ENCODE data around the gene MPP2.

The MPP2 gene

DNA sequence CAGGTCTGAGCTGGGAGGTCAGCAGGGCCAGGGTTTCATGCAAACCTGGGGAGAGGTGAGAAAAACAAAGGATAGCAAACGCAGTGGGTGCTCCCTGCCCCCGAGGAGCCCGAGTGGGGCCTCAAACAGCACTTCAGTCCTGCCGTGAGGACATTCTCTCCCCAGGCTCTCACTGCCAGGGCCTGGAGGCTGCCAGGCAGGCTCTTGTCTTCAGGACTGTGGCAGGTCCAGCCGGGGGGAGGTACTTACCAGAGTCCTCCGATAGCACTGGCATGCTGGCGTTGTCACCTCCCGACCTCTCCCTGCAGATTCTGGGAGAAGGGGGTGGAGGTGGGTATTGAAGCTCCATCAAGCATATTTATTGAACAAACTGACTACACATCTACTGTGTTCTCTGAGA, 75.7 kb downstream of the MPP2 start:
- Histone ChIP-seq H3K9me2 (replicated peaks; ENCODE audit: insufficient read depth, low read length) (no peaks in the 10 kb centered on the region), H3K27me3 (ENCODE audit: low read length) (no peaks in the 10 kb centered on the region), H3K79me2 (ENCODE audit: insufficient read depth, low read length) (no peaks in the 10 kb centered on the region), H2AFZ (ENCODE audit: low read depth, low read length, severe bottlenecking) (no peak overlapping the region), H3K9me3 (ENCODE audit: insufficient read depth, low read length) (no peaks in the 10 kb centered on the region), H4K20me1 (ENCODE audit: low read depth, low read length) (no peaks in the 10 kb centered on the region), H3K9ac (ENCODE audit: low read length) (no peak overlapping the region), H3K36me3 (ENCODE audit: low read length) (no peaks in the 10 kb centered on the region), H3K4me2 (ENCODE audit: low read depth, low read length, poor library complexity, severe bottlenecking) (no peak overlapping the region), H3F3A (ENCODE audit: insufficient read depth) (no peaks in the 10 kb centered on the region), H3K4me3 (ENCODE audit: insufficient read depth, low read length, poor library complexity, severe bottlenecking) (no peak overlapping the region), H3K27ac (ENCODE audit: low read depth, low read length) (no peak overlapping the region)
- TF ChIP-seq, protein P1, sequence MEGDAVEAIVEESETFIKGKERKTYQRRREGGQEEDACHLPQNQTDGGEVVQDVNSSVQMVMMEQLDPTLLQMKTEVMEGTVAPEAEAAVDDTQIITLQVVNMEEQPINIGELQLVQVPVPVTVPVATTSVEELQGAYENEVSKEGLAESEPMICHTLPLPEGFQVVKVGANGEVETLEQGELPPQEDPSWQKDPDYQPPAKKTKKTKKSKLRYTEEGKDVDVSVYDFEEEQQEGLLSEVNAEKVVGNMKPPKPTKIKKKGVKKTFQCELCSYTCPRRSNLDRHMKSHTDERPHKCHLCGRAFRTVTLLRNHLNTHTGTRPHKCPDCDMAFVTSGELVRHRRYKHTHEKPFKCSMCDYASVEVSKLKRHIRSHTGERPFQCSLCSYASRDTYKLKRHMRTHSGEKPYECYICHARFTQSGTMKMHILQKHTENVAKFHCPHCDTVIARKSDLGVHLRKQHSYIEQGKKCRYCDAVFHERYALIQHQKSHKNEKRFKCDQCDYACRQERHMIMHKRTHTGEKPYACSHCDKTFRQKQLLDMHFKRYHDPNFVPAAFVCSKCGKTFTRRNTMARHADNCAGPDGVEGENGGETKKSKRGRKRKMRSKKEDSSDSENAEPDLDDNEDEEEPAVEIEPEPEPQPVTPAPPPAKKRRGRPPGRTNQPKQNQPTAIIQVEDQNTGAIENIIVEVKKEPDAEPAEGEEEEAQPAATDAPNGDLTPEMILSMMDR (IDR thresholded peaks at IDR 0.05; ENCODE audit: insufficient read depth, low read length, poor library complexity, severe bottlenecking) = no peak
- no peak for TF ChIP-seq EZH2phosphoT487 (conservative IDR thresholded peaks at IDR 0.05; ENCODE audit: low read length)

DNA sequence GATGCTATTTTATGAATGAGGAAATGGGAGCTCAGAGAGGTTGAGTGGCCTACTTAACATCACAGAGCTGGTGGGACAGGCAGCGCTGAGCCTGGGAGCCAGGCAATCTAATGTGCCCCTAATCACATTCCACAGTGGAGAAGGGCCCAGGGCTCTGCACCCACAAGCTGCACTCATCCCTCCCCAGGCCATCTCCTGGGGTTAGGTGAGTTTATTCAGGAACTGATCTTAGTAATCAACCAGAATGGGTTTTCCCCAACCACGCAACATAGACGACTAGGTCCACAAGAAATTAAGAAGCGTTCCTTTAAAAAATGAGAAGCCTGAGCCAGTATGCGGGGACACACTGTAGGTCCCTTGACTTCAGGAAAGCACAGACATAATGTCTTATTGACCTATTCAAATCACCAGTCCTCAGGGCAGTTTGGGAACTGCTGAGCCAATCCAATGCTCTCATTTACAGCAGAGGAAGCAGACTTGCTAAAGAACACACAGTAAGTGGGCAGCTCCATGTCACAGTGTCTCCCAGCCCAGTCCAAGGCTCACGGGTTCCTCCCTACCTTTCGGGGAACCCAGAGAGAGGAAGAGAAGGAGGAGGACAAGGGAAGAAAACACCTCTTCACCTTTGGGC, 76.7 kb downstream of the MPP2 start:
- H4K20me1 ChIP-seq (ENCODE audit: low read depth, low read length) = no peaks in the 10 kb centered on the region
- no peaks in the 10 kb centered on the region for H3K79me2 ChIP-seq (ENCODE audit: insufficient read depth, low read length)
- H2AFZ ChIP-seq (ENCODE audit: low read depth, low read length, severe bottlenecking) = no peak overlapping the region
- no peak overlapping the region for H3K4me3 ChIP-seq (ENCODE audit: insufficient read depth, low read length, poor library complexity, severe bottlenecking)
- H3K27me3 ChIP-seq (ENCODE audit: low read length) = no peaks in the 10 kb centered on the region
- no peak overlapping the region for H3K9ac ChIP-seq (ENCODE audit: low read length)
- TF ChIP-seq EZH2phosphoT487 (conservative IDR thresholded peaks at IDR 0.05; ENCODE audit: low read length) = no peak
- TF ChIP-seq, protein P1 (IDR thresholded peaks at IDR 0.05; ENCODE audit: insufficient read depth, low read length, poor library complexity, severe bottlenecking) = no peak
- H3F3A ChIP-seq (ENCODE audit: insufficient read depth) = no peaks in the 10 kb centered on the region
- no peaks in the 10 kb centered on the region for H3K9me2 ChIP-seq (replicated peaks; ENCODE audit: insufficient read depth, low read length)
- no peak overlapping the region for H3K4me2 ChIP-seq (ENCODE audit: low read depth, low read length, poor library complexity, severe bottlenecking)
- no peaks in the 10 kb centered on the region for H3K36me3 ChIP-seq (ENCODE audit: low read length)
- H3K9me3 ChIP-seq (ENCODE audit: insufficient read depth, low read length) = no peaks in the 10 kb centered on the region
- no peak overlapping the region for H3K27ac ChIP-seq (ENCODE audit: low read depth, low read length)

DNA sequence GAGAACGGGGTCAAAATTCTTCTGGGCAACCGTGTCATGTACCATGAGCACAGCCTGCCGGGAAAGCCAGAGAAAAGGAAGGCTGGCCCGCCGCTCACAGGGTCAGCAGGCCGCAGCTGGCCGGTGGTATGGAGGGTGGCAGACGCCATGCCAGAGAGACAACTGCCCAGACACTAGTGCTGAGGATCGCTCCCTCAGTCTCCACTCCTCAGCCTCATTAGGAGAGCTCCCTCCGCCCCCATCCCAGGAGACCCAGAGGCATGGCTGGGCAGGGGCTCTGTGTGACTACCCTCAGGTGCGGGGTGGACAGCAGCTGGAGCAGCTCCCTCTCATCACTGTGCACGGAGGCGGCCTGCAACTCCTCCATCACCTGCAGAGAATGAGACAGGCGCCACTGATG, 77.6 kb downstream of the MPP2 start:
- TF ChIP-seq EZH2phosphoT487 (conservative IDR thresholded peaks at IDR 0.05; ENCODE audit: low read length) = no peak
- TF ChIP-seq, protein P1 (IDR thresholded peaks at IDR 0.05; ENCODE audit: insufficient read depth, low read length, poor library complexity, severe bottlenecking) = no peak
- no peaks in the 10 kb centered on the region for H3F3A ChIP-seq (ENCODE audit: insufficient read depth)
- no peaks in the 10 kb centered on the region for H4K20me1 ChIP-seq (ENCODE audit: low read depth, low read length)
- no peaks in the 10 kb centered on the region for H3K27me3 ChIP-seq (ENCODE audit: low read length)
- no peaks in the 10 kb centered on the region for H3K9me2 ChIP-seq (replicated peaks; ENCODE audit: insufficient read depth, low read length)
- no peak overlapping the region for H3K4me2 ChIP-seq (ENCODE audit: low read depth, low read length, poor library complexity, severe bottlenecking)
- H2AFZ ChIP-seq (ENCODE audit: low read depth, low read length, severe bottlenecking) = no peak overlapping the region
- no peak overlapping the region for H3K27ac ChIP-seq (ENCODE audit: low read depth, low read length)
- H3K4me3 ChIP-seq (ENCODE audit: insufficient read depth, low read length, poor library complexity, severe bottlenecking) = no peak overlapping the region
- no peaks in the 10 kb centered on the region for H3K9me3 ChIP-seq (ENCODE audit: insufficient read depth, low read length)
- H3K36me3 ChIP-seq (ENCODE audit: low read length) = no peaks in the 10 kb centered on the region
- no peak overlapping the region for H3K9ac ChIP-seq (ENCODE audit: low read length)
- no peaks in the 10 kb centered on the region for H3K79me2 ChIP-seq (ENCODE audit: insufficient read depth, low read length)
